ENCODE measurements around the gene SIK3.

Gene SIK3

DNA sequence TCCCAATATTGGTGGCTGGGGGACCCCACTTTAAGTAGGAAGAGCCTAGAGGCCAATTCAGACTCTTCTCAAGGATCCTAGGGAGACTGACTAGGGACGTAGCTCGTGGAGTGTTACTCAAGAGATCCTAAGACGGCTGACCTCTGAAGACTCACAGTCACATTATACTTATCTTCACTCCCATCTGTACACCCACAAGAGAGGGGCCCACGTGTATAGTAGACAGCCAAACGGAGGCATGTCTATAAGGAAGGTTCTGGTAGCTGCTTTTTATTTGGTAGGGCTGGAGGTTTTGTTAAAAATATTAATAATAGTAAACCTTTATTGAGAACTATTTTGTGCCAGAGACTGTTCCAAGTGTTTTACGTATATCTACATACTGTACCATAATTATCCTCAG lies 237.9 kb downstream of the SIK3 start:
- no peak for DNase-seq

DNA sequence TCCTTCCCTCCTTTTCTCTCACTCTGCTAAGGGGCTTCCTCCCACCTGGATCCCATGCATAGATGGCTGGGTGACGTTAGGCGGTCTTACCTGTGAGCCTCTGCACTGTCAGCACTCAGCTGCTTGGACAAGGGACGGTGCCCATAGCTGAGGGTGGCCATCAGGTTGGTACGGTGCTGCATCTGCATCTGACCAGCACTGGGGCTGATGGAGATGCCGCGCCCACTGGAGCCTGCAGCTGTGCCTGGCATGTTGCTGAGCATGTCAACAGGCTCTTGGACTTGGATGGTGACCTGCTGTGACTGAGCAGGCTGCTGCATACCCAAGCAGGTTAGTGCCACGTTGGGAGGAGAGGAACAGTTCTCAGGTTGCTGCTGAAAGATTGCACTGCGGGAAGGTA lies 239.1 kb downstream of the SIK3 start:
- DNase-seq = no peak

DNA sequence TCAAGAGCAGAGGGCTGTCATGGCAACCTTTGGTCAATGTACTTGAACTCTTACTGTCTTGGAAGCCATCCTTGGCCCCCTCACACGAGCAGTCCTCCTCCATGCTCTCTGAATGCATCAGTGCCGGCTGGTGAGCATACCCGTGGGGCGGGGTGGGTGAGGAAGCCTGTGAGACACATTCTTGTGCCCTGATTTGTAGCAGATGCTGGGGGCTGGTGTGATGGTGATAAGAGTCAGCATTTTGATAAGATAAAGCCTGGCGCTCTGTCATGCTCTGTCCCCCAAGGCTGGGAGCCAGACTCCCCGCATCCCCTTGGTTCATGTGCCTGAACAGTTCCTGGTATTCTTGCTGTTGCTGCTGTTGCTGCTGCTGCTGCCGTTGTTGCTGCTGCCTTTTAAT lies 240.3 kb downstream of the SIK3 start:
- no peak for DNase-seq

DNA sequence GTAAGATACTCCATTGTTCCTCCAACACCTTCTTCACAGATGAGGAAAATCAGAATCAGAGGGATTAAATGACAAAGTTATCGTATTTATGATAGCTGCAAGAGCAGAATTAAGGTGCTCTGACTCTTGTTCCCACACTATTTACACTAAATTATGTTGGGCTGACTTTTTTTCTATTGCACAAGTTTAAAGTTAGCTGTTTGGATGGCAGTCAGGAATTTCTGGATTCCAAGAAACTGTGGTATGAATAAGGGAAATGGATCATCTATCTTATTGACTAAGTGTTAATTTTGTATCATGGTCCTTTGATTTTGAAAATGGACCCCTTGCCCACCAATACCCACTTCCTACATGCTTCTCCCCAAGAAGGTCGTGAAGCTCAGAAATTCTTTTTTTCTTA lies 240.9 kb downstream of the SIK3 start:
- DNase-seq = no peak

DNA sequence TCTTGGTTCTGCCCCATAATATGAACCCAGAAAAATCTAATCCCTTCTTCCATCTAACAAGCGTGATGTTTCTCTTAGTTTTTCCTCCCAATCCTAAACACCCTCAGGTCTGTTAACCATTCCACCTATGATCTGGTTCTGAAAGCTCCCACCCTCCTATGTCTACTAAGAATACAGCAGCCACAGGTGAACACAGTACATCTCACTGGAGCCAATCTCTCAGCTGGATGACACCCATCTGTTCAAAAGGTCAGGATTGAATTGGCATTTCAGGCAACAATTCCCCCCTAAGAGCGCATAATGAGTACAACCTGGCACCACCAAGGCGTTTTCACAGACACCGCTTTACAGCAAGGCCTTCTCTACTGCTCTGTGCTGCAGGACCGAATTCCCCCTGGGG lies 241.8 kb downstream of the SIK3 start:
- DNase-seq = no peak

DNA sequence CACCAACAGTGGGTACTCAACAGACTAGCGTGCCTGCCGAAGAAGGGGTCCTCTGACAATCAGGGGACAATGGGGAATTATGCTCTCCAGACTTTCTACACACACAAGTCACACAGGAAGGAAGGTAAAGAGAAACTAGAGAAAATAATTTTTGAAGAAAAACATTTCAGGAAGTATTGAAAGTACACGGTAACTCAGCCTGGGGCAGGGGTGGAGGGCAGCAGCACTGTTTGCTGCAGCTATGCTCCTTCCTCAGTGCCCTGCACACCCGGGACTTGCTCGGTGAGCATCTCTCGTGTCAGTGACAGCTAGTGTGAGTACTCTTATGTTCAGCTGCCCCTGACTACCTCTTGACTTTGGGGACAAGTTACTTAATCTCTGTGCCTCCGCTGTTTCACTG lies 242.8 kb downstream of the SIK3 start:
- DNase-seq = no peak

DNA sequence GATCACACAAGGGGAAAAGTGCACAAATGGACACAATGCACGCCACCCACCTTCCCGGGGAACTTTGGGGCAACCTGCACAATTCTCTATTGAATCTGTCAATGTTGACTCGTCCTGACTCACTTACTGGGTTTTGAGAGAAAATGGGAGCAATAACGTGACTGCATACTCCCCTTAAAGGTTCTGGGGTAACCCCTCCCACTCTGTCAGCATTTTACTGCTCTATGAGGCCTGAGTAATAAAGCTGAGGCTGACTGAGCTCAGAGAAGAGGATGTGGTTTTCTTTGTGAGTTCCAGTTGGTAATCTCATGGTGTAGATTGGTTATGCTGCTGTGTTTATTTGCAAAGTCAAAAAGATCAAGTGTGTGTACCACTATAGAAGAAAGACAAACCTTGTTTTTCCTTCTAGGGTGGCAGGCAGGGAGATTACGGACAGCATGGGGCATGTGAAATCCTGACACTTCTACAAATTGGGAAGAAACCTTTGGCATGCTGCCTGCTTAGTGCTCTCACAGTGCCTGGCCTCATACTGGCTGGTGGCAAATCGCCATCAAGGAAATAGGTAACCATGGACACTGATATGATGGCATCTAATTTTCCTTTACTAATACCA lies 244.7 kb downstream of the SIK3 start:
- DNase-seq = peak; percentile 22 to 96

DNA sequence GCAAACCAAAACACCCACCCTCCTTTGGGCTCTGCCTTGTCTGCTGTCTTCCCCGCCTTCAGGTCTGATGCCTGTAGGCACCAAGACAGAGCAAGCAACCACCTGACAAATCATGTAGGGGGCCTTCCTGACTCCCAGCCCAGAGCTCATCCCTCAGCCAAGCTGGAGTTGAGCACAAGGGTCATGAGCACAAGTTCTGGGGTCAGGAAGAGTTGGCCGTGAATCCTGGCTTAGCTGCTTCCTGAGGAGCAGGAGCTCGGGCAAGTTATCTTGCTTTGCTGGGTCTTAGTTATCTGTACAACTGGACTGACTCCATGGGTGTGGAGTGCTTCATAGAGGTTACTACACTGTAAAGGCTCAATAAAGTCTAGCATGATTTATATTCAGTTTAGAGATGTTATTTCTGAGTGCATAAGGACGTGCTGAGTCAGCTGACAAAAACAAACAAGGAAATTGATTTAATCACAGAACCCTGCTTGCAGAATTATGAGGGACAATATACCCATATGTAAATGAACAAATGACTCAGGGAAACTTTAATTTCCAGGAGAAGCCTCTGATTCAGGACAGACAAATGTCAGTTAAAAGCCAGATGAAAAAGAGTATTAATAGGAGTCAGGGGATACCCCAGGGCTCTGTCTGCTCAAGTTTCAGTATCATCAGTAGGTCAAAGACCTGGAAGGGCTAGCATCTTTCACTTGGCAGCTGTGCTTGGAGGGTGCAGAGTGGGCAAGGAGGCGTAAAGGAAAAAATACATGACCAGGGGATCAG lies 245.8 kb downstream of the SIK3 start:
- DNase-seq = no peak

DNA sequence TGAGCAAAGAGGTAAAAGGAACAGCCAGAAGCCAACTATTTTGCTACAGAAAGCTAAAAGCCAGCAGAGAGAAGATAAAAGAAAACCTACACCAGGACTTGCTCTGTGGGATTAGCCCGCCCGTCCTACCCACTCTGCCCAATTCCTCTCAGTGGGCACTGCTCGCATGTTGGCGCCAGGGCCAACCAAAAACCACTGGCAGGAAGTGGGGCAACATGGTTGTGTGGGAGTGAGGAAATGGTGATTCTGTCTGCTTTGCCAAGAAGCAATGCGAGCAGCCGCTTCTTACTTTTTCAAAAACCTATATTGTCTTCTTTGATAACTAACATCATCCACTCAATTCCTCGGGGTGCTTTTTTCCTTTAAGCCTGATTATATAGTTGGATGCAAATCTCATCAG lies 246.6 kb downstream of the SIK3 start:
- DNase-seq = peak in 1 of 2 donors; percentile 88

DNA sequence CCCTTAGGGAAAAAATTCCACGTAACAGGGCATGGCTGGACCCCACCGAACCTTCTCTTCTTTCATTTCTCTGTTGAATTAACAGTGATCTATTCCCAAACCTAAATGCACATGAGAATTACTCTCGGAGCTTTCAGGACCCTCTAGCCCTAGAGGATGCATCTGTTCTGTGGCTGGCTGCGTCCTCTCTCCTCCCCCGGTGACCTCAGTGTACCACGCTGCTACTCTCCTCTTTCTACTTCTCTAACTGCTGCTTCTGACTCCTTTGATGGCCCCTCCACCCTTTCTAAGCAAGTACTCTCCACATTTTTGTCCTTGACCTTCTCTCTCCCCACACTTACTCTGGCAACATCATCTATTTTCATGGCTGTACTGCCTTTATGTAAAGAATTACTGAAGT lies 248.7 kb downstream of the SIK3 start:
- DNase-seq = peak in 1 of 2 donors; percentile 94

DNA sequence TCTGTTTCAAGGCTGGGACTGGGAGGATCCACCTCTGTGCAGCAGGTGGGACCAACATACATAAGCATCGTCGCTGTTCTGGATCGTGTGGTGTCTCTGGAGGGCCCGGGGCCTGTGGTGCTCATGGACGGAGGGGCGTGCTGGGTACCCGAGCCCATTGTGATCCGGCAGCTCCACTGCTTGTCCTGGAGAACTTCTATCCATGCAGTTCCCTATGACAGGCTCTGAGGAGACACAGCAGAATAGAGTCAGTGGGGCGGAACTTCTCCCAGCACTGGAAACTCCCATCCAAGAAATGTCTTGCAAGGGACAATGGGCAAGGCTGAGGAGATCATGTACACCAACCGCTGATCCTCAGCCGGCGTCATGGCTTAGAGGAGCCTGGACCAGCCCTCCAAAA lies 249.2 kb downstream of the SIK3 start:
- no peak for DNase-seq

DNA sequence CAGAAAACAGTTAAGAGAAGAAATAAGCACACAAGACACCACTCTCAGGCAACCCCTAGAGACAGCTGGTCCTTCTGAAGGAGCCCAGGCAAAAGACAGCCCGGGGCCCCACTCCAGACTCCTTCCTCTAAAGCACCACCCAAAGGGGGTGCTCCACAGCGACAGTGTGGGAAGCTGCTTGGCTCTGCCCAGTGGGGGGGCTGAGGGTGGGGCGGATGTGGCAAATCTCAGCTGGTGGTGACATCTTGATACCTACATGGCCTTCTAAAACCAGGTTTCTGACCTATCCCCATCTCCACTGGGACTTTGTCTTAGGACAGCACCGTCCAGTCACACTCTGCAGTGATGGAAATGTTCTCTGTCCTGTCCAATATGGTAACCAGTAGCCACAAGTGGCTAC lies 250.6 kb downstream of the SIK3 start:
- DNase-seq = no peak

DNA sequence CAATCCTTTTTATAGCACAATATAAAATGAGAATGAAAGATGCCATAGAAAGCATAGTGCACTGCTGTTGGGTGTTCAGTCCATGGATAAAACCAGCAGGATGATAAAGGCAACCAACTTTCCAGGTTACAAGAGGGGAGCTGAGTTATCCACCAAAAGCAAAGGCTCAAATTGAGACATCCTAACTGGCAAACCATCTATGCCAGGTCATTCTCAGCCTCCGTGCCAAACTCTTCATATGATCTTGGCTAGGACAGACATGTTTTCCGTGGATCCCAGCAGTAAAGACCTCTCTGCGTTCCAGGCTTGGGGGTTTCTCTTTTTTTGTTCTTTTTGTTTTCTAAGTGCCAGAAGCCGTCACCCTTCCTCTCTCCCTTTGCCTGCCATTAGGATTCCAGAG lies 253.5 kb downstream of the SIK3 start:
- no peak for DNase-seq

DNA sequence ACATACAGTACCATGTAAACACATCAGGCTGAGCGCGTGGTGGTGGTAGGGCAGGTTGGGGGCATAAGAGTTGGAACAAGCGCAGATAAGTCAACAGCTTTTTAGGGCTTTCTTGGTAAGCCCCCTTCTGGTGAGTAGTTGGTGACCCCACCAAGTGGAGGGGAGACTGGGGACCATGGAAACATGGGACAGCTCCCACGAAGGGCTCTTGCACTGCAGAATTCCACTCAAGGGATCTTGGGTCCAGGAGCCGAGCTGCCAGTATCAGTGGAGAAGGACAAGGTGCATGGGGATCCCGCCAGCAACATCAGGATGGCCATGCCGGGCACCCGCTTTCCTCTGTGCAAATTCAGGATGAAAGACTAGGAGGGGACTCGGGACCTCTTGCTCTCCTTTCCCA lies 254.6 kb downstream of the SIK3 start:
- DNase-seq = no peak

DNA sequence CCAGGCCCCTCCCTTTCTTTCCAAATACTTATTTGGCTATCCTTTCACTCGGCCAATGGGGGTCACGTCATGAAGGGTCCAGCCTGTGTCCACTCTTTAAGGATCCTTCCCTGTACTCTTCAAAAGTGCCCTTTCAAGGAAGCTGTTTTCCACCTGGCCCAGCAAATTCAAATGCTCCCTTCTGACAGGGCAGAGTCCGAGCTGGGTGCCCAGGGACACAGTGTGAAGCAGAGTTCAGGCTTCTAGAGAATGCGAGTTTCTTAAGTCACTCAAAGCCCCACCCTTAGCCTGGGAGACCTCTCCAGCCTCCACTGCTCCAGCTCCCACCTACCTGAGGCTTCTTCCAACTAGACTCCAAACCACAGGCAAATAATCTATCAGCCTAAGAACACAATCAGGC lies 255.3 kb downstream of the SIK3 start:
- no peak for DNase-seq

DNA sequence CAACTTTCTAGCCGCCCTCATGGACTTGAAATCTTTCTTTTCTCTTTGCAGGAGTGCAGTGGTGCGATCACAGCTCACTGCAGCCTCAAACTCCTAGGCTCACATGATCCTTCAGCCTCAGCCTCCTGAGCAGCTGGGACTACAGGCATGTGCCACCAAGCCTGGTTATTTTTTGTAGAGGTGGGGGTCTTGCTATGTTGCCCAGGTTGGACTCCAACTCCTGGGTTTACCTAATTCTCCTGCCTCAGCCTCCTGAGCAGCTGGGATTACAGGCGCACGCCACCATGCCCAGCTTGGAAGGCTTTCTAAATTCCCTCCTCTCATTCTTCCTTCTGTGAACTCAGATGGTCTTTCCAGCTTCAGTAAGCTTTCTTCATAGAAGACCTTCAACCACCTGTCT lies 256.1 kb downstream of the SIK3 start:
- DNase-seq = no peak

DNA sequence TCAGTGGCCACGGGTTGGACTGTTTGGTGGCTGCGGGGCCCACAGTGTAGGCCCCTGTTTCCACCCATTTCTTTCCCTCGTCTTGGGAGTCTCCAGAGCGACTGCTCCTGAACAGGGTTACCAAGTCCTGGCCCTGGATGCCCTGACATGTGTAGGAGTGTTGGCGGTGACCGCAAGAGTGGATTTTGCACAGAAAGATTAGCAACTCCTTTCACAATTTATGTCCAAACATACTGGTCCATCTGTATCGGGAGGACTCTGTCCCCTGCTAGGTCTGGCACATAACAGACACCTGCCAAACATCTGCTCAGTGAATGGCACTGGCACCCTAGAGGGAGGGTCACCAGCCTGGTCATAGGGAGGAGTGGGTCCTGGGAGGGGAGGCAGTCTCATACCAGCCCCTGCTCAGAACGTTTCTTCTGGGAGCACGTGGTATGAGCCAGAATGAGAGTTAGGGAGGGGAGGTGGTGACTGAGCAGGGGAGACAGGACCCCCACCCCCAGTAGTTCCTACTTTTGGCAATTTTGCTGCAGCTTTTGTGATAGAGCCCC lies 257.4 kb downstream of the SIK3 start:
- no peak for DNase-seq

DNA sequence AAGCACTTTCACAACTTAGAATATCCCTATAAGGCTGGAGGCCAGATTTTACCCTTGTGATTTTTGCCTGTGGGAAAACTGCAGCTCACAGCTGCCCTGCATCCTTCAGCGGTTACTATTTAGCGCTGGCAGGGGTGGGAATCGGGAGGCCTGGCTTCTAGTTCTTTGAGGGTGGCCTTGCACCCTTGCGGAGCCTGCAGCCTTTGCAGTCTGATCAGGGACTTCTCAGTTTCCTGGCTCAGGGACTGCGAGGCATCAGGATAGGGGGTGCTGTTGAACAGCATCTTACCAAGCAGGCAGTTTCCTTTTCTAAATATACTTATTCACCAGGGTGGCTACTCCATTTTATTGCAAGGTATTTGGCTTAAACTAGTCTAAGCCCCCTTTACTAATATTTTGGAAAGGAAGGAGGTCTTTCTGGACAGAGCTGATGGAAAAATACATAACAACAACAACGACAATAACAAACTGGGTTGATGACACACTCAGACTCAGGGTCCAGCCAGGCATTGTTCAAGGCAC lies 257.9 kb downstream of the SIK3 start:
- DNase-seq = no peak

DNA sequence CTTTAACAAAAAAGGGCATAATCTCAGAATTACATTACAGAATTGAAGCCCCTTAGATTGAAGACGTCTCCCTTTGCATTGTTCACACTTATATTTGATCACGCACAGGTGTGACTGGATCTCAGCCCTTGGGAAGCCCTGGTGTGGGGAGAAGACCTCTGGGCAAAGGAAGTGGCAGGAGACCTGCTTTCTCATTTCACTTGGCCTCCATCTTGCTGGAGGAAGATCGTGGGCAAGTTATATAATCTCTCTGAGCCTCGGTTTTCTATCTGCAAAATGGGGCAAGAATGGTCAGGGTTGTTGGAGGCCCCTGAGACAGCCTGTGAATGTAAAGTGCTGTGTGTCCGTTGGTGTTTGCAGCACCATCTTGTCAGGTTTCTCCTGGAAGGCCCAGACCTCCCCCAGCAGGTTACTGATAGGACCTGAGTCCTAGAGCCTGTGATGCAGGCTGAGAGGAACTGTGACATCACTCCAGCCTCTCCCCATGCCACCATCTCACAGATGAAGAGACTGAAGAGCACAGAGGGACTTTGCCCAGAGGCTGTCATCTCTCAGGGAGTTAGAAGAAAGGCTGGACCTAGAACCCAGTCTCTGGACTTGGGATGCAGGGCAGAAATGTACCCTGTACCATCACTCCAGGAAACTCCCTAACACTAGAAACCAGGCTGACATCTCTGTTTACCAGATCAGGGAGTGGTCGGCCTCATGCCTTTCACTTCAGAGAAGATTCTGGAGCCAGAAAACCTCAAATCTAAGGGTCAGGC lies 259.7 kb downstream of the SIK3 start:
- DNase-seq = no peak

DNA sequence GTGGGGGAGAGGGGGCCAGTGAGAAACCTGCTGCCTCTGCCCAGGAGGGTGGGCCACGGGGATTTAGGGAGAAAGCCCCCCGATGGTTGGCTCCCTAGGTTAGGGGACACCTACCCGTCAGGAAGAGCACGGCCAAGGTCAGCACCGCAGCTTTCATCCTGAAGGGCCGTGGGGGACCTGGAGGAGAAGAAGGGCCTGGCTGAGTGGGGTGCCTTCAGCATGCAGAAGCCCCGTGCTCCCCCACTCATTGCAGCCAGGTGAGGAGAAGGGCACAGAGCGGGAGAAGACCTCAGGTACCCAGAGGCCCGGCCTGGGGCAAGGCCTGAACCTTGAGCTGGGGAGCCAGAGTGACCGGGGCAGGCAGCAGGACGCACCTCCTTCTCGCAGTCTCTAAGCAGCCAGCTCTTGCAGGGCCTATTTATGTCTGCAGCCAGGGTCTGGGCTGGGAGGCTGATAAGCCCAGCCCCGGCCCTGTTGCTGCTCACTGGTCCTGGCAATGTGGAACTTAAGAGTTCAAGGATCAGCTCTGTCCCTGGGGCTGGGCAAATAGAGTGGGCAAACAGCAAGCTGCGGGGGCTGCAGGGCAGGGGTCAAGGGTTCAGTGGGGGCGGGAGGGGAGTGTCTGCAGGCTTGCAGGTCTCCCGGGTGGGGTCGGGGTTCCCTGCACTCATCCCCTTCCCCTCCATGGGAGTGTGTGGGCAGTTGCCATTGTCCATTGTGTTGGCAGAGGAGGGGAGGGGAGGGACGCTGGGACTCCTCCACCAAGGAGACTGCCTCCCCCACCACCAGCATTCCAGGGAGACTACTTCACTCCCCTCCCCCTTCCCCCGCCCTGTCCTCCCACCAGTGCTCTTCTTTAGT lies 260.8 kb downstream of the SIK3 start, which contains the start of gene APOA1:
Gene APOA1, minus strand, starts transcription at position 392 of the 861 bp plus-strand sequence. Its CDS starts 235 bp downstream, at position 157.
- no peak for DNase-seq

DNA sequence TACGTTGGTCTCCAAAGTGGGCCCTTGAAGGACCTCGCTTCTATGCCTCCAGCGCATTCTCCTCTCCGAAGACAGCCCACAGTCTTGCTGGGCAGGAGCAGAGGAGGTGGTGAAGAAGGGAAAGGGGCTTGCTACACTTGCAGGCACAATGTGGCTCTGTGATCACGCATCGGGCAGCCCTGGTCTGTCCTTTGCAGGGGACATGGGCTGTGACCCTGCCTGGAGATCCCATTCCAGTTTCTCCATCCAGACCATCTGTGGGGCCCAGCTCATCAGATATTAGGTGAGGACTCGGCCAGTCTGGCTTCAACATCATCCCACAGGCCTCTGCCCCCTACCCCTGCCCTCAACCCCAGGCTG lies 261.6 kb downstream of the SIK3 start:
- no peak for DNase-seq

DNA sequence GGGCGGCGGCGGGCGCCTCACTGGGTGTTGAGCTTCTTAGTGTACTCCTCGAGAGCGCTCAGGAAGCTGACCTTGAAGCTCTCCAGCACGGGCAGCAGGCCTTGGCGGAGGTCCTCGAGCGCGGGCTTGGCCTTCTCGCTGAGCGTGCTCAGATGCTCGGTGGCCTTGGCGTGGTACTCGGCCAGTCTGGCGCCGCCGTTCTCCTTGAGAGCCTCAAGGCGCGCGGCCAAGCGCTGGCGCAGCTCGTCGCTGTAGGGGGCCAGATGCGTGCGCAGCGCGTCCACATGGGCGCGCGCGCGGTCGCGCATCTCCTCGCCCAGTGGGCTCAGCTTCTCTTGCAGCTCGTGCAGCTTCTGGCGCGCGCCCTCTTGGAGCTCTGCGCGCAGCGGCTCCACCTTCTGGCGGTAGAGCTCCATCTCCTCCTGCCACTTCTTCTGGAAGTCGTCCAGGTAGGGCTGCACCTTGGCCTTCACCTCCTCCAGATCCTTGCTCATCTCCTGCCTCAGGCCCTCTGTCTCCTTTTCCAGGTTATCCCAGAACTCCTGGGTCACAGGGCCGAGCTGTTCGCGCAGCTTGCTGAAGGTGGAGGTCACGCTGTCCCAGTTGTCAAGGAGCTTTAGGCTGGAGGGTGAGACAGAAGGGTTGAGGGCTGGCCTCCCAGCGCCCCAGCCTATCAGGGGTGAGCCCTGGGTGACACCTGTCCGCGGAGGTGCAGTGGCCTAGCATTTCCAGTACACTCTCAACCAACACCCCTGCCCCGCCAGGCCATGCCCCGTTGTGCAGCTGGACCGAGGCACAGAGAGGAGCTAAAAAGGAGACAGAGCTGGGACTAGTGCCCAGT lies 262.2 kb downstream of the SIK3 start:
- peak; percentile 70 to 73 for DNase-seq

All from bone marrow (tissue), 2 donors.